Prostate gland (tissue), 2 donors: ENCODE results near the gene CHST10.

Source experiments
- POLR2A ChIP-seq: fragments of 450-650 bp; IDR thresholded peaks from one replicate; pipeline ENCODE4 v1.6.1; 2016; ENCODE audit warnings: antibody characterized with exemption, mild to moderate bottlenecking
- TF ChIP-seq, protein P1 (sequence below), 4 experiments: fragments of 200-600 bp in 2 of 4; fragments of 450-650 bp in 2 of 4; sonication (generic) in 2 of 4; IDR thresholded peaks; 1 replicate in 3 of 4; 2 replicates in 1 of 4; pipeline ENCODE4 v1.5.1; 2016 to 2019; ENCODE audit warnings: antibody characterized with exemption in 4 of 4, mild to moderate bottlenecking in 2 of 4, moderate library complexity in 2 of 4

DNA sequence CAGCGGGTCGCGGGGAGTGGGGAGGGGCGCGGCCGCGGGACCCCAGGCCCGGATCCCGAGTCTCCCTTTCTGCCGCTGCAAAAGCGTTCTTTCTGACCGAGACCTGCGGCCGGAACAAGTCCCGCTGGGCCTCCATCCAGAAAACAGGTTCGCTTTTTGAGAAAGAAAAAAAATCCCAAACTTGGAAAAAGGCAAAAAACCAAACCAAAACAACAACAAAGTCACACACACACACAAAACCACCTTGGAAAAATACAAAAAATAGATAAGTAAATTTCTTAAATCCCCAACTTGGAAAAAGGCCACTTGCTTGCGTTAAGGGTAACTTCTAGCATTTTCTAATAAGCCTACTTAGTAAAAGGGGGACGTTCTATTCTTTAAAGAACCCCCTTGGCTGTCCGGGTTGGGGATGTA, 250 bp upstream of the CHST10 start:
- TF ChIP-seq, protein P1, sequence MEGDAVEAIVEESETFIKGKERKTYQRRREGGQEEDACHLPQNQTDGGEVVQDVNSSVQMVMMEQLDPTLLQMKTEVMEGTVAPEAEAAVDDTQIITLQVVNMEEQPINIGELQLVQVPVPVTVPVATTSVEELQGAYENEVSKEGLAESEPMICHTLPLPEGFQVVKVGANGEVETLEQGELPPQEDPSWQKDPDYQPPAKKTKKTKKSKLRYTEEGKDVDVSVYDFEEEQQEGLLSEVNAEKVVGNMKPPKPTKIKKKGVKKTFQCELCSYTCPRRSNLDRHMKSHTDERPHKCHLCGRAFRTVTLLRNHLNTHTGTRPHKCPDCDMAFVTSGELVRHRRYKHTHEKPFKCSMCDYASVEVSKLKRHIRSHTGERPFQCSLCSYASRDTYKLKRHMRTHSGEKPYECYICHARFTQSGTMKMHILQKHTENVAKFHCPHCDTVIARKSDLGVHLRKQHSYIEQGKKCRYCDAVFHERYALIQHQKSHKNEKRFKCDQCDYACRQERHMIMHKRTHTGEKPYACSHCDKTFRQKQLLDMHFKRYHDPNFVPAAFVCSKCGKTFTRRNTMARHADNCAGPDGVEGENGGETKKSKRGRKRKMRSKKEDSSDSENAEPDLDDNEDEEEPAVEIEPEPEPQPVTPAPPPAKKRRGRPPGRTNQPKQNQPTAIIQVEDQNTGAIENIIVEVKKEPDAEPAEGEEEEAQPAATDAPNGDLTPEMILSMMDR (IDR thresholded peaks at IDR 0.05) = no peak
- TF ChIP-seq POLR2A = no peak
